Islet precursor cell (in vitro differentiated cells): Measurements from ENCODE around the gene CLIC1.

Experiments used
- DNase-seq: peaks from one replicate; pipeline ENCODE4 v3.0.0-alpha.2; 2018

Gene CLIC1

GRCh38 chr6:31700740-31701401 is 35.5 kb downstream of the CLIC1 start:
- DNase-seq: no peak

DNA sequence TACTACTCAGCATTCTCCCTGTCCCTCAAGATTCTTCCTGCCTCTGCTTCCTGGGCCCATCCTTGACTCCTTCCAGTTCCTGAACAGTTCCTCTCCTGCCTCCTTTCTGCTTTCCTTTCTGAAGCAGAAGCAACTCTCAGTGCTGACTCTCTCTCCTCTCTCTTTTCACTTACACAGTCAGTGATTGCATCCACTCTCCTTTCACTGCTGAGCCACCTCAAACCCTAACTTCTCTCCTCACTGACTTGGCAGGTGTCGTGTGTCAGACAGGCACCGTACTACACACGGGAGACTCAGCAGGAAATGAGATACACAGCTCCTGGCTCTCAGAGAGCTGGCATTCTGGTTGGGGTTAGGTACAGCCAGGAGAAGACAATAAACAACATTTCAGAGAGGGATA is 38.8 kb downstream of the CLIC1 start:
- no peak for DNase-seq

DNA sequence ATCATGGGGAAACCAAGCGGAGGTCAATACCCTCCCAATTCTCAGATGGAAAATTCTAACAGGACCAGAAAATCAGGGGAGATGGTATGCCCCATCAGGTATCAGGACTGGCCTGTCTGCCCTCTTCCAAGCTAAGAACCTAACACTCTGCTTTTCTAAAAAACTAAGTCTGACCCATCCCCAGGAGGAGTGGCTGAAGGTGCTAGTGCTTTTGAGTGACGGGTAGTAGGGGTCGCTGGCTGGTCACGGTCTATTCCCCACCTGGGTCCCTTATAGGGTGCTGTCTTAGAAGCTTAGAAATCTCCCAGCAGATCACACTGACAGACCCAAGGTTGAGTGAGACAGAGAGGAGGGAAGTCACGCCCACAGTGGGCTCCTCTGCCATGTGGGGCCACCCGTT is 42.8 kb downstream of the CLIC1 start:
- no peak for DNase-seq

- no peak for DNase-seq
Observed at GRCh38 chr6:31692886-31693285, 43.4 kb downstream of the CLIC1 start.

DNA sequence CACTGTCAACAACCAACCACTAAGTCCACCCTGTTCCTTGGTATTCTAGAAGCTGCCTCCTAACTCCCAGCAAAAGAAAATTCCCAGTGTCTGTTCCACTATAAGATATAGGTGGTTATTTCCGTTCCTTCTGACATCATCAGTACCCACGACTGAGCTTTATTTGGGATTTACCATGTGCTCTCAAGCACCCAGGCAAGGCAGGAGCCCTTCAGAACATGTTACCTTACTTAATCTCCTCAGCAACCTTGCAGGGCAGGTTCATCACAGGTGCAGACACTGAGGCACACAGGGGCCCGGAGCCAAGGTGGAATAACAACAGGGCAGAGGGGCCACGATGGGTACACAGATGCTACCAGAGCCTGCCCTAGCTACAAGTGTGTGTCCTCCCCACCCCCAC is 44.0 kb downstream of the CLIC1 start:
- DNase-seq: no peak

- no peak for DNase-seq
Observed at GRCh38 chr6:31691564-31692108, 44.7 kb downstream of the CLIC1 start.

DNA sequence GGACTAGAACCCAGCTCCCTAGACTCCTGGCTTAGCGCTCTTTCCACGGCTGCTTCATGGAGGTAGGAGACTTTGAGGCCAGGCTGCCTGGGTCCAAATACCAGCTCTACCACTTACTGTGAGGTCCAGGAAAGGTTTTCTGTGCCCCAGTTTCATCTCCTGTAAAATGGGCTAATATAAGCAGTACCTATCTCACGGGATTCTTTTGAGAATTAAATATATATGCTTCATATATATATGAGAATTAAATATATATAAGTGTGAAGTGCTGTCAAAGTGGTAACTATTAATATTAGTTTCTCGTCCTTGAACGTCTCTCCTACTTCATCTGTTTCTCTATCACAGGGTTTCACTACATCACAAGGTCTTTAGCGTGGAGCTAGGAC is 45.3 kb downstream of the CLIC1 start:
- DNase-seq: no peak

GRCh38 chr6:31690231-31691077 is 45.9 kb downstream of the CLIC1 start:
- DNase-seq: peak; percentile 88

GRCh38 chr6:31689249-31690110 is 46.9 kb downstream of the CLIC1 start:
- no peak for DNase-seq

- DNase-seq: no peak
Observed at GRCh38 chr6:31687860-31688693, 48.3 kb downstream of the CLIC1 start.

DNA sequence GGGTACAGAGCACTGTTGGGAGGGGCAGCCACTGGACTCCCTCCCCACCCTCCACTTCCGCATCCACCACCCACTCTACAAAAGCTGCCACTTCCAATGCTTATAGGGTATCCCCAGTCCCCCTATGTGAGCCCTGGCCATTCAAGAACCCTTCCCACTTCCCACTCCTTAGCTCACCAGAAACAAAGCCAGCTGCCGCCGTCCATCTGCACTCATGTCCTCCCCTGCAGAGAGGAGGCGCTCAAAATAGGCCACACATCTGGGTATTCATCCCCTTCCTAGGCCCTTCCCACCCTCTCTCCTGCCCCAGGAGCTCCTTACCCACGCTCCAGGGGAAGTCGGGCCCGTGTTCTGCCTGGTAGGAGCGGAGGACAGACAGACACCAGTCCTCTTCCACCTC is 49.0 kb downstream of the CLIC1 start:
- DNase-seq: no peak

DNA sequence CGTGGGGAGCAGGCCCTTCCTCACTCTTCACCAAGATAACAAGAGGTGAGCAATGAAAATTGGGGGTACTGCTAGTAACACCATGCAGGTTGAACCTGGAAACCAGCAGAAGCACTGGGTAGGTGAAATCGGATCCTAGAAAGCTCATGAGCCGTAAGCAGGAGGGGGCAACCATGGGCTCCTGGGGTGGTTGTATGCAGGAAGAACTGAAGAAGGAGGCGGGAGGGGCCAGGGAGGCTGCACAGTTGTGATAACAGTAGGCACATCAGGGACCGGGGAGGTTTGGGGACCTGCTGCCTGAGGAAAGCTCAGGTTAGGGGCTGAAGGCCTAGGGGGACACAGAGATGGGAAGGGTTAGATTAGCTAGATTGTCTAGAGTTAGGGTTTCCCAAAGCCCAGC is 49.8 kb downstream of the CLIC1 start:
- no peak for DNase-seq

DNA sequence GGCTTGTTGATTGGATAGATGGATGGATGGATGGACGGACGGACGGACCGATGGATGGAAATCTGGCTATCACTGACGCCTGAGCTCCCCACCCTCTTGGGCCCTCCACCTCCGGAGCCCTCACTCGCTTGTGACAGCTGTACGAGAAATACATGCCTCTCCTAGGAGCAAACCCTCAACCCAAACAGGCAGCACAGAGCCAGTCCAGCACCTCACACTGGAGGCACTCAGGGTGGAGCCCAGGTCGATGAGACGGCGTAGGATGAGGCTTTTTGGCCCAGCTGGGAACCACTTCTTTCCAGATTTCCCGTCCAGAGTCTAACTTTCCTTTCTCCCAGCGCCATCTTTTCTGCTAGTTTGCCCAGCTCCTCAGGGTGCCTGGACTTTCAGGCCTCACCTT is 52.7 kb downstream of the CLIC1 start:
- DNase-seq: no peak

GRCh38 chr6:31681135-31681671 is 55.1 kb downstream of the CLIC1 start:
- peak; percentile 65 for DNase-seq
